Pancreas (tissue), 10 donors: ENCODE results near the gene CSNK1G1. TPM values are rescaled to one million over a fixed set of nuclear protein-coding genes. Genes with fewer than 3 reads are reported as not detected.
"Not testable (repeated sequence)": the region's sequence is repeated elsewhere in the genome, so short reads cannot be mapped to it uniquely, and the experiment has no call there.

ENCODE experiments used
- ATAC-seq, 4 donors: fragments of 200-7000 bp; cut with Tn5 transposase; one replicate each; pipeline versions ENCODE4 v1.8.0 to v1.9.1; 2020; ENCODE audit warnings: mild to moderate bottlenecking in 4 of 4, moderate library complexity in 4 of 4
- DNase-seq, 6 donors: peaks; one replicate each; pipeline ENCODE4 v3.0.0-alpha.2; 2020
- FAIRE-seq: peaks from 2 replicates; lab custom pipeline; 2012; peaks lifted over from hg19 to GRCh38; lab: Jason Lieb, UNC
- H3K27ac ChIP-seq, 4 donors: fragments of 200-600 bp; sonication (generic); 1 replicate in 3 of 4; 2 replicates in 1 of 4; pipeline versions ENCODE4 v1.5.0 to v1.8.0; 2020
- H3K27me3 ChIP-seq, 4 donors: fragments of 200-600 bp; one replicate each; pipeline ENCODE4 v1.8.0; 2021
- H3K36me3 ChIP-seq, 3 donors: fragments of 200-600 bp; sonication (generic) in 1 of 3; one replicate each; pipeline versions ENCODE4 v1.5.0 to v1.8.0; 2020 to 2021
- H3K4me1 ChIP-seq, 3 donors: fragments of 200-600 bp; one replicate each; pipeline ENCODE4 v1.8.0; 2021
- H3K4me3 ChIP-seq, 4 donors: fragments of 200-600 bp; sonication (generic) in 2 of 4; one replicate each; pipeline versions ENCODE4 v1.5.0 to v1.8.0; 2020 to 2021
- H3K9me3 ChIP-seq, 4 donors: fragments of 200-600 bp; one replicate each; pipeline ENCODE4 v1.8.0; 2021
- WGBS, 2 donors: extraction: QIAGEN DNeasy Blood & Tissue Kit; methylation state at CpG; one replicate each; pipeline ENCODE4 v1.1.7; 2013; 5-methylcytosine and 5-hydroxymethylcytosine counted together
- intact Hi-C, 3 donors: fragments of 100-400 bp; cut with DNase I; formaldehyde crosslinking; loops; one replicate each; pipeline versions ENCODE4 v1.11.1 to v1.14.2; 2022
- polyA plus RNA-seq, 2 donors: library from polyadenylated mRNA; stranded (reverse); fragments of 200-250 nt; gene quantifications; one replicate each; pipeline ENCODE4 v1.2.3, GENCODE V29; 2013
- total RNA-seq, 6 donors: library from RNA; stranded (reverse); fragmentation: NEBNext Ultra II Directional in 4 of 6; extraction: Animal tissue kit (Norgen Biotek cat#: 25700) in 4 of 6; gene quantifications; one replicate each; pipeline versions ENCODE4 v1.2.1 to v1.2.4, GENCODE V29; 2021 to 2023
- TF ChIP-seq, protein P1 (sequence below), 4 donors: fragments of 200-600 bp; sonication (generic) in 3 of 4; IDR thresholded peaks; one replicate each; pipeline versions ENCODE4 v1.5.0 to v1.8.0; 2021; ENCODE audit warnings: antibody characterized with exemption in 4 of 4
- donor health status: healthy with polysubstance abuse.
- donor health status: DM: no; HTN: no; CAD: no; lungs with moderate emphysema.
- donor health status: DM: no; HTN: no; CAD: no.
- donor health status: control.
- donor health status: control.
- donor health status: Bipolar disorder and iron deficiency.
- donor health status: DM: yes; HTN: yes; CAD: no.
- donor health status: DM: no; HTN: no; CAD: no.
- donor health status: DM: no; HTN: no; CAD: no.
- donor health status: DM: yes; HTN: yes; CAD: no.

The CSNK1G1 gene
- total and polyA plus RNA-seq, 8 donors, result 2.4 to 12.1 (median 7.0) TPM

DNA sequence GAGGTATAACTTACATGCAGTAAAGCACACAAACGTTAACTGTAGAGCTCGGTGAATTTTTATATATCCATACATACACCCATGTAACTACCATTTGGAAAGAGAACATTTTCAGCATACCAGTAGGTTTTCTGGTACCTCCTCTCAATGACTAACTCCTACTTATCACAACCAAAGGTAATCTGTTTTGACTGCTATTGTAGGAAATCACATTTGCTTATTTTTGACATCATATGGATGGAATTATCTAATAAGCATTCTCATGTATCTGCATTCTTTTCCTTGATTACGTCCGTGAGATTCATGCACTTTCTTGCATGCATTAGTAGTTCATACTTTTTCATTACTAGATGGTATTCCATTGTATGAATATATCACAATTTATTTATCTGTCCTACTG is 76.8 kb downstream of the CSNK1G1 start:
- WGBS, 2 donors, result 90 to 94% methylated on average over 4 of the region's 4 CpGs
- no peak for FAIRE-seq
- Histone ChIP-seq H3K27ac (no peak overlapping the region), H3K36me3 (no peaks in the 10 kb centered on the region), H3K4me3 (no peak overlapping the region), H3K27me3 (no peaks in the 10 kb centered on the region), H3K9me3 (no peaks in the 10 kb centered on the region), H3K4me1 (peaks cover 0 to 4% (median 0%) of the 10 kb centered on the region in 3 donors)
- no peak for ATAC-seq
- intact Hi-C loops, result no loop called here
- TF ChIP-seq, protein P1, sequence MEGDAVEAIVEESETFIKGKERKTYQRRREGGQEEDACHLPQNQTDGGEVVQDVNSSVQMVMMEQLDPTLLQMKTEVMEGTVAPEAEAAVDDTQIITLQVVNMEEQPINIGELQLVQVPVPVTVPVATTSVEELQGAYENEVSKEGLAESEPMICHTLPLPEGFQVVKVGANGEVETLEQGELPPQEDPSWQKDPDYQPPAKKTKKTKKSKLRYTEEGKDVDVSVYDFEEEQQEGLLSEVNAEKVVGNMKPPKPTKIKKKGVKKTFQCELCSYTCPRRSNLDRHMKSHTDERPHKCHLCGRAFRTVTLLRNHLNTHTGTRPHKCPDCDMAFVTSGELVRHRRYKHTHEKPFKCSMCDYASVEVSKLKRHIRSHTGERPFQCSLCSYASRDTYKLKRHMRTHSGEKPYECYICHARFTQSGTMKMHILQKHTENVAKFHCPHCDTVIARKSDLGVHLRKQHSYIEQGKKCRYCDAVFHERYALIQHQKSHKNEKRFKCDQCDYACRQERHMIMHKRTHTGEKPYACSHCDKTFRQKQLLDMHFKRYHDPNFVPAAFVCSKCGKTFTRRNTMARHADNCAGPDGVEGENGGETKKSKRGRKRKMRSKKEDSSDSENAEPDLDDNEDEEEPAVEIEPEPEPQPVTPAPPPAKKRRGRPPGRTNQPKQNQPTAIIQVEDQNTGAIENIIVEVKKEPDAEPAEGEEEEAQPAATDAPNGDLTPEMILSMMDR (IDR thresholded peaks at IDR 0.05), result no peak
- DNase-seq, result no peak

DNA sequence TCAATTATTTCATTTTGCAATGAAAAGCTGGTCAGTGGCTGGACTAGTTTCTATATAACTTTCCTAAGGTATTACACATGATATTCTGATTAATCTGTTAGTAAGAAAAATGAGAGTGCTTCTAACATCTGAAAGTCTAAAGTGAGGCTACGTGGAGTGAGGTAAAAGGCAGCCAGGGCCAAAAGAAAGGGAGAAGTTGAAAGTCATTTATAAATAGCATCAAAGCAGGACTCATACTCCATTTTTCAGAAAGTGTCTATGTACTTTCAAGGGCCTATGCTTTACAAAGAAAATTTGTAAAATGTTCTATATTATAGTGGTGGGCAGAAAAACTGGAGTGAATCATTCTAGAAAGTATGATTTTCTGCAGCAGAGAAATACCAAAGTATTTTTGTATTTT is 80.0 kb downstream of the CSNK1G1 start:
- FAIRE-seq (no peak), DNase-seq (no peak), ATAC-seq (no peak)
- Histone ChIP-seq H3K9me3 (no peaks in the 10 kb centered on the region), H3K4me3 (no peak overlapping the region), H3K4me1 (no peaks in the 10 kb centered on the region), H3K36me3 (no peaks in the 10 kb centered on the region), H3K27ac (no peak overlapping the region), H3K27me3 (no peaks in the 10 kb centered on the region)
- WGBS, 2 donors, result 94 to 98% methylated on average over 1 of the region's 1 CpG
- TF ChIP-seq, protein P1 (IDR thresholded peaks at IDR 0.05), result no peak
- intact Hi-C loops, result no loop called here

DNA sequence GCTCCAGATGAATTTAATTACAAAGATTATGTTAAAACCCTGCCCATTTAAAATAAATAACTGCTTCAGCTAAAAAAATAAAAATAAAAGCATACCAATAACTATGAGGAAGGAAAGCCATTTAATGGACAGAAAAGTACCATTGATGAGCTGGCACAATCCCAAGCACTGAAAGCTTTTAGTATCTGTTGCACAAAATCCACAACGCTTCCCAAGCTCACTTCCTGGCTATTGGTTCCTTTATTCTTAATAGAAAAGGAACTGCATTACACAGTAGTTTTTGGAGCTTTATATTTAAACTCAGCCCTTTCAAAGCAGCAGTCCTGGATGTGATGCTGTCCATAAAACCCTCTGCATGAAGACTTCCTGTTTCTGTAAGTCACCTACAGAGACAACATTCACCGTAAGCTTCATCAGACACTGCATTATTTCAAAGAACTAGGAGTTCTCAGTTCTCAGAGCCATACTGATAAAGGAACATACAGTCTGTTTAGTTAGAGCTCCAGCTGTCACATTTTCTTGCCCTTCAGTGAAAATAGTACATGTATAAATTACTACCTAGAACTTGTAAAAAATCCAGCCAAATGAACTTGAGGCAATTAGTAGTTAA is 81.5 kb downstream of the CSNK1G1 start:
- Histone ChIP-seq H3K27ac (no peak overlapping the region), H3K4me1 (no peaks in the 10 kb centered on the region), H3K9me3 (no peaks in the 10 kb centered on the region), H3K36me3 (no peaks in the 10 kb centered on the region), H3K4me3 (no peak overlapping the region), H3K27me3 (no peaks in the 10 kb centered on the region)
- WGBS, 2 donors, result 70 to 87% methylated on average over 2 of the region's 2 CpGs
- DNase-seq (no peak), FAIRE-seq (no peak), ATAC-seq (no peak)
- intact Hi-C loops, result no loop called here
- TF ChIP-seq, protein P1 (IDR thresholded peaks at IDR 0.05), result no peak

DNA sequence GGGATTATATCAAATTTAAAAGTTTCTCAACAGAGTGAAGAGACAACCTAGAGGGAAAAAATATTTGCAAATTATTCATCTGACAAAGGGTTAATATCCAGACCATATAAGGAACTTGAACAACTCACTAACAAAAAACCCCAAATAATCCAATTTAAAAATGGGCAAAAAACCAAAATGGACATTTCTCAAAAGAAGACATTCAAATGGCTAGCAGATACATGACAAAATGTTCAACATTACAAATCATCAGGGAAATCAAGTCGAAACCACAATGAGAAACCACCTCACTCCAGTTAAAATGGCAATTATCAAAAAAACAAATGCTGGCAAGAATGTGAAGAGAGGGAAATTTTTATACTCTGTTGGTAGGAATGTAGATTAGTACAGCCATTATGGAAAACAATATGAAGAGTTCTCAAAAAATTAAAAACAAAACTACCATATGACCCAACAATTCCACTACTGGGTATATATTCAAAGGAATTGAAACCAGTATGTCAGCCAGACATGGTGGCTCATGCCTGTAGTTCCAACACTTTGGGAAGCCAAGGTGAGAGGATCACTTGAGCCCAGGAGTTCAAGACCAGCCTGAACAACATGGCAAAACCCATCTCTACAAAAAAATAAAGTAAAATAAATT is 88.5 kb downstream of the CSNK1G1 start:
- H3K36me3 ChIP-seq, result no peaks in the 10 kb centered on the region
- no peak overlapping the region for H3K27ac ChIP-seq
- no peak for FAIRE-seq
- TF ChIP-seq, protein P1 (IDR thresholded peaks at IDR 0.05), result no peak
- H3K4me3 ChIP-seq, result no peak overlapping the region
- DNase-seq, result no peak
- 97% methylated on average over 1 of the region's 1 CpG for WGBS, 2 donors
- H3K4me1 ChIP-seq, result no peaks in the 10 kb centered on the region
- H3K9me3 ChIP-seq, result no peaks in the 10 kb centered on the region
- intact Hi-C loops, result no loop called here
- no peaks in the 10 kb centered on the region for H3K27me3 ChIP-seq
- no peak for ATAC-seq

DNA sequence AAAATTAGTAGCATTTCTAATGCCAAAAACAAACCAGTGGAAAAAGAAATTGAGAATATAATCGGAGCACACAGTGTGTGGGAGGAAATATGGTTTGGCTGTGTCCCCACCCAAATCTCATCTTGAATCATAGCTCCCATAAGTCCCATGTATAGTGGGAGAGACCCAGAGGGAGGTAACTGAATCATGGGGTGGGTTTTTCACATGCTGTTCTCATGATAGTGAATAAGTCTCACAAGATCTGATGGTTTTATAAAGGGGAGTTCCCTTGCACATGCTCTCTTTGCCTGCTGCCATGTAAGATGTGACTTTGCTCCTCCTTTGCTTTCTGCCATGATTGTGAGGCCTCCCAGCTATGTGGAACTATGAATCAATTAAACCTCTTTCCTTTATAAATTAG is 90.8 kb downstream of the CSNK1G1 start:
- DNase-seq, ATAC-seq, H3K36me3 ChIP-seq, FAIRE-seq, H3K27ac ChIP-seq, H3K9me3 ChIP-seq, H3K4me1 ChIP-seq, H3K4me3 ChIP-seq, H3K27me3 ChIP-seq, intact Hi-C loops: not testable (repeated sequence)
- WGBS, 2 donors, result 86 to 100% methylated on average over 1 of the region's 1 CpG
